ENCODE data around the gene MAT1A. TPM values are rescaled to one million over a fixed set of nuclear protein-coding genes. Genes with fewer than 3 reads are reported as not detected.
"Not testable (repeated sequence)": the region's sequence is repeated elsewhere in the genome, so short reads cannot be mapped to it uniquely, and the experiment has no call there.

Gene MAT1A
- total RNA-seq, 1 donor from 2014 or later: not detected

- ATAC-seq (no peak), DNase-seq (ENCODE audit: low spot score) (no peak)
- intact Hi-C loops (cut with DNase I): no loop called here
Measured at GRCh38 chr10:80268938-80269588, 20.4 kb downstream of the MAT1A start.

GRCh38 chr10:80268266-80268665 is 21.2 kb downstream of the MAT1A start:
- no peak for ATAC-seq
- no peak for DNase-seq (ENCODE audit: low spot score)
- intact Hi-C loops (cut with DNase I): no loop called here

GRCh38 chr10:80266513-80266863 is 23.0 kb downstream of the MAT1A start:
- no peak for ATAC-seq
- DNase-seq (ENCODE audit: low spot score): no peak
- intact Hi-C loops (cut with DNase I): no loop called here

GRCh38 chr10:80265740-80266512 is 23.5 kb downstream of the MAT1A start:
- intact Hi-C loops (cut with DNase I): no loop called here
- ATAC-seq (peak; percentile 57), DNase-seq (ENCODE audit: low spot score) (no peak)

GRCh38 chr10:80264081-80265056 is 25.1 kb downstream of the MAT1A start:
- intact Hi-C loops (cut with DNase I): no loop called here
- no peak for DNase-seq (ENCODE audit: low spot score)
- ATAC-seq: no peak

- intact Hi-C loops (cut with DNase I): no loop called here
- ATAC-seq (no peak), DNase-seq (ENCODE audit: low spot score) (no peak)
Measured at GRCh38 chr10:80261316-80262030, 28.0 kb downstream of the MAT1A start.

- ATAC-seq (peak; percentile 28), DNase-seq (ENCODE audit: low spot score) (no peak)
- intact Hi-C loops (cut with DNase I): no loop called here
Measured at GRCh38 chr10:80260295-80261243, 28.9 kb downstream of the MAT1A start.

GRCh38 chr10:80259405-80259871 is 30.0 kb downstream of the MAT1A start:
- intact Hi-C loops (cut with DNase I): no loop called here
- DNase-seq (ENCODE audit: low spot score) (no peak), ATAC-seq (no peak)

- intact Hi-C loops (cut with DNase I); ATAC-seq; DNase-seq (ENCODE audit: low spot score): not testable (repeated sequence)
Measured at GRCh38 chr10:80256798-80257197, 32.7 kb downstream of the MAT1A start.

GRCh38 chr10:80254726-80255125 is 34.7 kb downstream of the MAT1A start:
- intact Hi-C loops (cut with DNase I): not testable (repeated sequence)

GRCh38 chr10:80253963-80254271 is 35.5 kb downstream of the MAT1A start:
- intact Hi-C loops (cut with DNase I); DNase-seq (ENCODE audit: low spot score); ATAC-seq: not testable (repeated sequence)

More at GRCh38 chr10:80254726-80255125, 34.7 kb downstream of the MAT1A start:
- ATAC-seq; DNase-seq (ENCODE audit: low spot score): not testable (repeated sequence)

GRCh38 chr10:80253266-80253962 is 36.0 kb downstream of the MAT1A start:
- DNase-seq (ENCODE audit: low spot score): no peak
- ATAC-seq: no peak
- intact Hi-C loops (cut with DNase I): no loop called here

GRCh38 chr10:80252296-80252887 is 37.1 kb downstream of the MAT1A start:
- intact Hi-C loops (cut with DNase I): no loop called here
- ATAC-seq (no peak), DNase-seq (ENCODE audit: low spot score) (no peak)

- DNase-seq (ENCODE audit: low spot score); intact Hi-C loops (cut with DNase I): not testable (repeated sequence)
- ATAC-seq: peak; percentile 50
Measured at GRCh38 chr10:80251703-80252280, 37.7 kb downstream of the MAT1A start.

GRCh38 chr10:80250399-80250798 is 39.1 kb downstream of the MAT1A start:
- DNase-seq (ENCODE audit: low spot score); intact Hi-C loops (cut with DNase I): not testable (repeated sequence)
- ATAC-seq: peak; percentile 74

- intact Hi-C loops (cut with DNase I); DNase-seq (ENCODE audit: low spot score): not testable (repeated sequence)
- peak; percentile 20 for ATAC-seq
Measured at GRCh38 chr10:80249906-80250305, 39.6 kb downstream of the MAT1A start.
